ENCODE results near the gene PYROXD2.

The PYROXD2 gene

GRCh38 chr10:98433881-98434732 is 19.1 kb upstream of the PYROXD2 start:
- DNase-seq: no peak

- DNase-seq: no peak
These were observed 18.4 kb upstream of the PYROXD2 start for GRCh38 chr10:98433371-98433770.

GRCh38 chr10:98432330-98432729 is 17.3 kb upstream of the PYROXD2 start:
- no peak for DNase-seq

GRCh38 chr10:98431016-98431415 is 16.0 kb upstream of the PYROXD2 start:
- DNase-seq: no peak

GRCh38 chr10:98430427-98430826 is 15.4 kb upstream of the PYROXD2 start:
- no peak for DNase-seq

- DNase-seq: no peak
These were observed 14.5 kb upstream of the PYROXD2 start for GRCh38 chr10:98429320-98430072.

- no peak for DNase-seq
These were observed 12.1 kb upstream of the PYROXD2 start for GRCh38 chr10:98427011-98427515.

GRCh38 chr10:98425511-98426352 is 10.8 kb upstream of the PYROXD2 start:
- DNase-seq: peak; percentile 84

GRCh38 chr10:98424295-98425254 is 9.6 kb upstream of the PYROXD2 start:
- no peak for DNase-seq

GRCh38 chr10:98423691-98424120 is 8.7 kb upstream of the PYROXD2 start:
- DNase-seq: no peak

- DNase-seq: no peak
These were observed 7.2 kb upstream of the PYROXD2 start for GRCh38 chr10:98422182-98422581.

GRCh38 chr10:98420786-98421185 is 5.8 kb upstream of the PYROXD2 start:
- DNase-seq: no peak

- no peak for DNase-seq
These were observed 4.7 kb upstream of the PYROXD2 start for GRCh38 chr10:98419469-98420261.

- DNase-seq: no peak
These were observed 3.9 kb upstream of the PYROXD2 start for GRCh38 chr10:98418665-98419468.

GRCh38 chr10:98417973-98418664 is 3.1 kb upstream of the PYROXD2 start:
- no peak for DNase-seq

GRCh38 chr10:98417481-98417959 is 2.5 kb upstream of the PYROXD2 start:
- DNase-seq: no peak

- peak; percentile 67 for DNase-seq
These were observed 1.8 kb upstream of the PYROXD2 start for GRCh38 chr10:98416606-98417388.

- DNase-seq: no peak
These were observed 743 bp upstream of the PYROXD2 start for GRCh38 chr10:98415731-98416119.
